Measurements from ENCODE around the gene ACSL3.
"Not testable (repeated sequence)": the region's sequence is repeated elsewhere in the genome, so short reads cannot be mapped to it uniquely, and the experiment has no call there.

ACSL3 gene

GRCh38 chr2:222860740-222861410 is at the start of gene ACSL3:
ACSL3 (plus strand) TSS chr2:222861036; CDS start chr2:222908773, 47,737 bp downstream.
- no peak for DNase-seq (ENCODE audit: low read depth)

- DNase-seq (ENCODE audit: low read depth): no peak
Observed at GRCh38 chr2:222811828-222812227, 49.0 kb upstream of the ACSL3 start.

DNA sequence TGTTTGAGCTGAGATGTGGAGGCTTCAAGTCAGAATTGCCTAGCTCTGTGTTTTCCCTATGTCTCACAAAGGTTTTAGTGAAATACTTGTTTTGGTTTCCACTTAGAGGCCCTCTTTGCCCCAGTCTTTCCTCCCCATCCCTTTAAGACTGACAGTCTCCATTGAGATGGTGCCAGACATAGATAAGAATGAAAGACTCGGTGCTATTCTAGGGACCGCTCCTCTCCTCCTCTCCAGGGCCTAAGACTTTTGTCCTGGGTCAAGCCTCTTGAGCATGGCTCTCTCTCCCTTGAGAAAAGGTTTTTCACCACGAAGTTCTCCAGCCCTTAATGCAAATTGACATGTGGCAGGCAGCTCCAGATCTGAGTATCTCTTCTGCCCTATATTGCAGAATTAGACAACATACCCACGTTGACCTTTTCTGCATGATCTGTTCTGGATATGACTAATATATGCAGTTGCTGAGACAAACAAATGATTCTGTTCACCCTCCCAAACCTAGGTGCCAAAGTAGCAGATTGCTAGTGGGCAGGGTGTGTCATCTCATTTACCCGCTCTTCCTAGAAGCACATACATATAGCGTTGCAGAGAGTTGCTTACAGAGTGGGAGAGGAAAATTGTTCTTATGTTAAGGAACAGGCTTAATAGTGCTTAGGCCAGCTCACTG is 47.5 kb upstream of the ACSL3 start:
- no peak for DNase-seq (ENCODE audit: low read depth)

- DNase-seq (ENCODE audit: low read depth): no peak
Observed at GRCh38 chr2:222819722-222820333, 41.0 kb upstream of the ACSL3 start.

DNA sequence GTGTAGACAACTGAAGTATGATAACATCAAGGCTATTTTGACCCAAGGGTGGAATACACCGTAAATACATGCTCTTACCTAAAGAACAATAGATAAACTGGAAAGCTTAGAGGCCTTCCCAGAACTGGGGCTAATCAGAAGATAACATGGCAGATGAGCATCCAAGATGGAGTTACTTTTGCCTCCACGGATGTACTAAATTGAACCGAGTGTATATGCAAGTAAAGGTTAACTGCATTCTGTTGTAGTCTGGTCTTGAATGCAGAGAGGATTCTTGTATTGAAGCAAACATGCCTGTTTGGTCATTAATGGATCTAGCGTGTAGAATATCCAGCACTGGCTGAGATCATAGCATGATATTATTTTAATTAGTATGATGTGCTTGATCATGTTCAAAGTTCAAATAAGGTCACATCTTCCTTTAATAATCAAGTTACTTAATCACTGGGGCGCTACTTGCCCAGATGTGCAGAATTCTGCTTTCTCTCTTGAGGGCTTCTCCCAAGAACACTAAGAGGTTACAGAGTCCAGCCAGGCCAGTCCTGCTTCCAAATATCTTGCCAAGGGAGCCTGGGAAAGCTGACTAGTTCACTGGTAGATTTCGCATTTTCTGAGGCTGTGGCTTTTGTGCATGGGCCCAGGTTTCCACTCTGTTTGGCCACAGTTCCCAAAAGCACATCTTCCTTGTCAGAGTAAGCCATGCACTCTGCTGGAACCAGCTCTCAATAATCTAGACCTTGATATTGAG is 37.5 kb upstream of the ACSL3 start:
- DNase-seq (ENCODE audit: low read depth): no peak

DNA sequence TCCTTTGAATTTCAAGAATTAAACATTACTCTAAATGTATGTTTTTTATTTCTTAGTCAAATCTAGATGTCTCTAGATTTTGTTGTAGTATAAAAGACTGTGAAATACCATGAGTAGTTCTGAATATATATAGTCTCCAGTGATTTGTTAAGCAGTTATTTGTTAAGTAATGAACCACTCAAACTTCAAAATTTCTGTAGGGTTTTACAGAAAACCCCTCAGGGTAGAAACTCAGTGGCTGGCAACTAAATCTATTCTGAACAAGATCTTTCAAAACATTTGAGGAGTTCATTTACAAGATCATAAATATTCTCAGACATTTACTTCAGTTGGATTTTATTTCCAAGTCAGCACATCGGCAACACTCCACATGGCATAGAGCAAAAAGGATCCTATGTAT is 35.8 kb upstream of the ACSL3 start:
- no peak for DNase-seq (ENCODE audit: low read depth)

- DNase-seq (ENCODE audit: low read depth): no peak
Observed at GRCh38 chr2:222827417-222827816, 33.4 kb upstream of the ACSL3 start.

- no peak for DNase-seq (ENCODE audit: low read depth)
Observed at GRCh38 chr2:222828572-222828971, 32.3 kb upstream of the ACSL3 start.

DNA sequence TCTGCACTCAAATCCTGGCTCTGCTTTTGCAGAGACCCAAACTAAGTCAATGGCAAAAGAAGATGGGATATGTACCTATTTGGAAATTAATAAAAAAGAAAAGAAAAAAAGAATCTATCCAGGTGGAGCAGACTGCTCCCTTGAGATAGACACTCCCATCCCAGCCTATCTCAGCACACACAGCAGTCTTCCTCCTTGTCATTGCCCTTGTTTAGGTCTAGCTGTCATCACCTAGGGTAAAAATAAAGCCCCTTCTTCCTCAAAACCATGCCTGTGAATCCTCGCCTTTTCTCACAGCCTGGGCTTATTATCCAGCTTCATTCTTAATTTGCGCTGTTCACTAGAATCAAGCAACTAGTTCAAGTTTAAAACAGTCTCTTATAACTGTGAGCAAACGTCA is 30.7 kb upstream of the ACSL3 start:
- DNase-seq (ENCODE audit: low read depth): no peak

GRCh38 chr2:222833410-222833809 is 27.4 kb upstream of the ACSL3 start:
- DNase-seq (ENCODE audit: low read depth): no peak

GRCh38 chr2:222835143-222835822 is 25.6 kb upstream of the ACSL3 start:
- no peak for DNase-seq (ENCODE audit: low read depth)

DNA sequence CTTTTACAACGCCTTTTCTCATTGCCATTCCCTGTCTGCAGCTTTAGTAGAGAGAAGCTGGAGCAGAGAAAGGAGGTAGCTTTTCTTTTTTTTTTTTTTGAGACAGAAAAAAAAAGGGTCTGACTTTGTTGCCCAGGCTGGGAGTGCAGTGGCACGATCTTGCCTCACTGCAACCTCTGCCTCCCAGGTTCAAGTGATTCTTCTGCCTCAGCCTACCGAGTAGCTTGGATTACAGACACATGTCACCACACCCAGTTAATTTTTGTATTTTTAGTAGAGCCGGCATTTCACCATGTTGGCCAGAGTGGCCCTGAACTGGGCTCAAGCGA is 25.0 kb upstream of the ACSL3 start:
- DNase-seq (ENCODE audit: low read depth): no peak

GRCh38 chr2:222837643-222838056 is 23.2 kb upstream of the ACSL3 start:
- no peak for DNase-seq (ENCODE audit: low read depth)

- no peak for DNase-seq (ENCODE audit: low read depth)
Observed at GRCh38 chr2:222840060-222840802, 20.6 kb upstream of the ACSL3 start.

DNA sequence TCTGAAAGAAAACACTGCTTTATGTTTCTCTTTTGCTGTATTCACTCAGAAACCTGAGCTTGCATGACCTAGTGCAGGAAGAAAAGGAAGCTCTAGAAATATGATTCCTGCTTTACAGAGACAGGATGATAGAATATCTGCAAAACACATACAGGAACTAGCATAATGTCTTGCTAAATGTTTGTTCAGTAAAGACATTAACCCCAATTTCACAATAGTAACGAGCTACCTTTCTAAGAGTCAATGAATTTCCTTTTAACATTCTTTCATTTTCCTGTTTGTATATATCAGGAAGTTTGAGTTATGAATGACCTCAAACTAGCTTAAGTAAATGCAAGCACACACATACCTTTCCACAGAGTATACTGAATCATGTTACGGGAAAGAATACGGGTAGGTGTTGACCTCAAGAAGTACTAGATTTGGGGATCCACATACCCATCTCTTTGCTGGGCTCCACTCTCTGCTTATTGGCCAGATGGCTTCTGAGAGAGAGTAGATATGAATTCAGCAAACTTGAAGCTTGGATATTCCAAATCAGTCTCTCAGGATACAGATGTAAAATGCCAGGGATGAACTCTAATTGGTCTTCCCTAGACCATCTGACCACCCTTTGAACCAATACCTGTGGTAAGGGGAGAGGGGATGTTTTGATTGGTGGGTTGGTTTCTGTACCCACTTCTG is 18.2 kb upstream of the ACSL3 start:
- no peak for DNase-seq (ENCODE audit: low read depth)

DNA sequence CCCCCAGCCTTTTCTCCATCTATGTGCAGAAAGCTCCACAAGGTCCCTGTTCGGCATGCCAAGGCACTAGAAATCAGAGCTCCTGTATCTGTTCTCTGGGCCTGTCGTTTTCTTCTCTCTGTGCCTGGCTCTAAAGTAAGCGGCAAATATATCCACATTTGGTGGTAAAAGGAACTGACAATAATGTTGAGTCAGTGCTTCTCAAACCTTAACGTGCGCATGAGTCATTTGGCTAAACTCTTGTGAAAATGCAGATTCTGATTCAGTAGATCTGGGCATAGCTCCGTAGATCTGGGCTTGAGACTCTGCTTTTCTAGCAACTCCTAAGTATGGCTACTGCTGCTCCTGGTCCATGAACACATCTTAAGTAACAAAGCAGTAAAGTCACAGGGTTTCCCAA is 16.5 kb upstream of the ACSL3 start:
- DNase-seq (ENCODE audit: low read depth): no peak

- not testable (repeated sequence) for DNase-seq (ENCODE audit: low read depth)
Observed at GRCh38 chr2:222845314-222845713, 15.5 kb upstream of the ACSL3 start.

GRCh38 chr2:222846003-222846402 is 14.8 kb upstream of the ACSL3 start:
- DNase-seq (ENCODE audit: low read depth): no peak

GRCh38 chr2:222848031-222848430 is 12.8 kb upstream of the ACSL3 start:
- DNase-seq (ENCODE audit: low read depth): not testable (repeated sequence)

DNA sequence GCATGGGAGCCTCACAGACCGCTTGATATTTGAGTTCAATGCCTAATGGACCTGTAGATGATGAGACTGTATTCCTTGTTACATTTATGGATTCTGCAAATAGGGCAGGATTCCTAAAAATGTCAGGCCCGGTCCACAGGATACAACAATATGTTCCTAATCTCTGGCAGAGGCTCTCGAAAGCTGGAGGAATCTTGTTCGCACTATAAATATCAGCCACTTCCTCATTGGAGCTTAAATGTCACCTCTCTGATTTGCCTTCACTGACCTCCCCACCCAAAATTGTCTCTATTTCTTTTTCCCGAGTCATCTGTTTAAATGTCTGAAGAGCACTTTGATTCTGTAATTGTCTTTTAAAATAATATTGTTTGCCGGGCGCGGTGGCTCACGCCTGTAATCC is 12.0 kb upstream of the ACSL3 start:
- DNase-seq (ENCODE audit: low read depth): no peak

Data from HS-5 (cell line).